ENCODE results near the gene CD164.

Gene CD164

GRCh38 chr6:109322825-109323224 lies 59.4 kb downstream of the CD164 start:
- no peak overlapping the region for H3K4me3 ChIP-seq (ENCODE audit: low read depth, low read length)
- peak; percentile 72 for DNase-seq (ENCODE audit: low read depth)
- TF ChIP-seq MYC (IDR thresholded peaks at IDR 0.05; ENCODE audit: low read depth, low read length) (no peak), POLR2A (IDR thresholded peaks at IDR 0.05; ENCODE audit: extremely low read depth, insufficient read length) (no peak), CTCF (IDR thresholded peaks at IDR 0.05; ENCODE audit: low read depth, low read length) (no peak), MAX (IDR thresholded peaks at IDR 0.05; ENCODE audit: low read depth, low read length) (no peak)

GRCh38 chr6:109321752-109322151 lies 60.5 kb downstream of the CD164 start:
- no peak for DNase-seq (ENCODE audit: low read depth)
- no peak for TF ChIP-seq MAX (IDR thresholded peaks at IDR 0.05; ENCODE audit: low read depth, low read length)
- TF ChIP-seq POLR2A (IDR thresholded peaks at IDR 0.05; ENCODE audit: extremely low read depth, insufficient read length) = no peak
- TF ChIP-seq MYC (IDR thresholded peaks at IDR 0.05; ENCODE audit: low read depth, low read length) = no peak
- no peak for TF ChIP-seq CTCF (IDR thresholded peaks at IDR 0.05; ENCODE audit: low read depth, low read length)

GRCh38 chr6:109320072-109320471 lies 62.2 kb downstream of the CD164 start:
- H3K4me3 ChIP-seq (ENCODE audit: low read depth, low read length) = no peak overlapping the region
- DNase-seq (ENCODE audit: low read depth) = no peak
- no peak for TF ChIP-seq CTCF (IDR thresholded peaks at IDR 0.05; ENCODE audit: low read depth, low read length)
- no peak for TF ChIP-seq MYC (IDR thresholded peaks at IDR 0.05; ENCODE audit: low read depth, low read length)
- TF ChIP-seq MAX (IDR thresholded peaks at IDR 0.05; ENCODE audit: low read depth, low read length) = no peak
- TF ChIP-seq POLR2A (IDR thresholded peaks at IDR 0.05; ENCODE audit: extremely low read depth, insufficient read length) = no peak

More at GRCh38 chr6:109321752-109322151, 60.5 kb downstream of the CD164 start:
- H3K4me3 ChIP-seq (ENCODE audit: low read depth, low read length) = no peak overlapping the region

GRCh38 chr6:109318328-109318876 lies 63.9 kb downstream of the CD164 start:
- no peak overlapping the region for H3K4me3 ChIP-seq (ENCODE audit: low read depth, low read length)
- DNase-seq (ENCODE audit: low read depth) = no peak
- TF ChIP-seq MYC (IDR thresholded peaks at IDR 0.05; ENCODE audit: low read depth, low read length) (no peak), CTCF (IDR thresholded peaks at IDR 0.05; ENCODE audit: low read depth, low read length) (no peak), MAX (IDR thresholded peaks at IDR 0.05; ENCODE audit: low read depth, low read length) (no peak), POLR2A (IDR thresholded peaks at IDR 0.05; ENCODE audit: extremely low read depth, insufficient read length) (no peak)

- no peak overlapping the region for H3K4me3 ChIP-seq (ENCODE audit: low read depth, low read length)
- no peak for DNase-seq (ENCODE audit: low read depth)
- no peak for TF ChIP-seq MYC (IDR thresholded peaks at IDR 0.05; ENCODE audit: low read depth, low read length)
- TF ChIP-seq MAX (IDR thresholded peaks at IDR 0.05; ENCODE audit: low read depth, low read length) = no peak
- TF ChIP-seq CTCF (IDR thresholded peaks at IDR 0.05; ENCODE audit: low read depth, low read length) = no peak
- TF ChIP-seq POLR2A (IDR thresholded peaks at IDR 0.05; ENCODE audit: extremely low read depth, insufficient read length) = no peak
Observed at GRCh38 chr6:109316909-109317308, 65.4 kb downstream of the CD164 start.
